GM12878 (cell line): ENCODE results near the gene TMEM63B. TPM values are rescaled to one million over a fixed set of nuclear protein-coding genes. Genes with fewer than 3 reads are reported as not detected.

ENCODE experiments used
- ATAC-seq: fragments of 200-7000 bp; cut with Tn5 transposase; 3 replicates; pipeline ENCODE4 v1.9.1; 2020; ENCODE audit warnings: mild to moderate bottlenecking, moderate library complexity
- BruUV-seq: library from RNA; stranded (reverse); fragments of 400-500 nt; replicated peaks from 2 replicates; lab custom pipeline; 2021; lab: Mats Ljungman, UMichigan
- CTCF ChIA-PET: fragments of 300-600 bp; sonication (Branson Sonifier 250); formaldehyde crosslinking; extraction: SDS; loops from one replicate; lab custom pipeline; 2021; ENCODE audit warnings: inconsistent platforms; lab: Yijun Ruan, JAX
- POLR2A ChIA-PET: fragments of 350-600 bp; formaldehyde crosslinking; extraction: SDS; loops from one replicate; lab custom pipeline; 2021; ENCODE audit warnings: inconsistent platforms; lab: Charles Lee
- RAD21 ChIA-PET: fragments of 300-600 bp; sonication (Branson Sonifier 250); formaldehyde crosslinking; loops from one replicate; lab custom pipeline; 2023; ENCODE audit warnings: antibody characterized with exemption; ENCODE audit not compliant: unreplicated experiment; lab: Charles Lee
- SMC1A ChIA-PET: fragments of 300-600 bp; sonication (Branson Sonifier 250); formaldehyde crosslinking; loops from one replicate; lab custom pipeline; 2023; ENCODE audit not compliant: unreplicated experiment, uncharacterized antibody; lab: Charles Lee
- DNase-seq: peaks from one replicate; pipeline ENCODE4 v3.0.0-alpha.2; 2011; ENCODE audit warnings: low read depth, low spot score
- FAIRE-seq: peaks from 3 replicates; lab custom pipeline; 2011; peaks lifted over from hg19 to GRCh38; lab: Jason Lieb, UNC
- H2AFZ ChIP-seq: 2 replicates; pipeline ENCODE4 v1.6.0; 2011; ENCODE audit warnings: low read depth, low read length, control low read depth; ENCODE audit not compliant: control insufficient read depth
- H3K27ac ChIP-seq: 2 replicates; pipeline ENCODE4 v1.5.1; 2011; ENCODE audit warnings: control low read depth; ENCODE audit not compliant: control insufficient read depth, insufficient read depth
- H3K27me3 ChIP-seq, 2 experiments: replicated peaks in 1 of 2; 2 replicates each; pipeline versions ENCODE4 v1.6.0 to v1.6.1; 2011; ENCODE audit warnings: low read length in 1 of 2; ENCODE audit not compliant: control insufficient read depth in 2 of 2, insufficient read depth in 2 of 2
- H3K36me3 ChIP-seq, 2 experiments: 2 replicates each; pipeline ENCODE4 v1.5.1; 2011; ENCODE audit warnings: low read length in 1 of 2; ENCODE audit not compliant: control insufficient read depth in 2 of 2, insufficient read depth in 2 of 2
- H3K4me1 ChIP-seq: 2 replicates; pipeline ENCODE4 v1.6.1; 2011; ENCODE audit warnings: mild to moderate bottlenecking, low read length, moderate library complexity, mixed read lengths; ENCODE audit not compliant: control insufficient read depth, insufficient read depth
- H3K4me2 ChIP-seq: 2 replicates; pipeline ENCODE4 v1.6.0; 2011; ENCODE audit warnings: control low read depth; ENCODE audit not compliant: control insufficient read depth, insufficient read depth
- H3K4me3 ChIP-seq: fragments of 200-600 bp; sonication (generic); 2 replicates; pipeline ENCODE4 v1.5.1; 2016
- H3K79me2 ChIP-seq: 2 replicates; pipeline ENCODE4 v1.6.0; 2011; ENCODE audit warnings: low read length; ENCODE audit not compliant: control insufficient read depth, insufficient read depth
- H3K9ac ChIP-seq: 2 replicates; pipeline ENCODE4 v1.8.0; 2011; ENCODE audit warnings: low read length, control low read depth, mixed read lengths; ENCODE audit not compliant: control insufficient read depth, insufficient read depth
- H3K9me3 ChIP-seq: replicated peaks from 3 replicates; pipeline ENCODE4 v1.5.1; 2011; ENCODE audit warnings: mild to moderate bottlenecking, low read length; ENCODE audit not compliant: control insufficient read depth, insufficient read depth
- H4K20me1 ChIP-seq: 2 replicates; pipeline ENCODE4 v1.6.0; 2011; ENCODE audit not compliant: control insufficient read depth, insufficient read depth
- ASH2L ChIP-seq: fragments of 300-600, 200-600 bp; sonication (generic); IDR thresholded peaks from 2 replicates; pipeline ENCODE4 v1.6.1; 2017; ENCODE audit warnings: low read depth, mild to moderate bottlenecking, borderline replicate concordance
- HDAC2 ChIP-seq: fragments of 200-600 bp; sonication (generic); IDR thresholded peaks from 2 replicates; pipeline ENCODE4 v1.6.1; 2017
- MEF2A ChIP-seq: IDR thresholded peaks from 2 replicates; pipeline ENCODE4 v1.6.1; 2011; ENCODE audit warnings: low read depth, mild to moderate bottlenecking, low read length, moderate library complexity; ENCODE audit not compliant: insufficient read depth
- NBN ChIP-seq: fragments of 450-650 bp; IDR thresholded peaks from 2 replicates; pipeline ENCODE4 v1.6.1; 2016
- POLR2AphosphoS5 ChIP-seq: IDR thresholded peaks from 2 replicates; pipeline ENCODE4 v1.6.1; 2011; ENCODE audit warnings: mild to moderate bottlenecking, low read length, inconsistent platforms
- RELA ChIP-seq: fragments of 450-650 bp; IDR thresholded peaks from 2 replicates; pipeline ENCODE4 v1.8.0; 2014; ENCODE audit warnings: borderline replicate concordance; ENCODE audit not compliant: partially characterized antibody
- SRF ChIP-seq, 2 experiments: IDR thresholded peaks; 2 replicates each; pipeline ENCODE4 v1.6.1; 2011; ENCODE audit warnings: low read depth in 2 of 2, low read length in 2 of 2, mild to moderate bottlenecking in 1 of 2, moderate library complexity in 1 of 2
- STAT1 ChIP-seq: fragments of 450-650 bp; conservative IDR thresholded peaks from 2 replicates; pipeline ENCODE4 v1.6.1; 2014; ENCODE audit warnings: antibody characterized with exemption, mild to moderate bottlenecking
- WGBS: methylation state at CpG from one replicate; pipeline ENCODE4 v1.1.6; 2016; ENCODE audit warnings: low lambda C conversion rate; ENCODE audit not compliant: insufficient replicate concordance, insufficient coverage; ENCODE audit errors: missing lambda C conversion rate; 5-methylcytosine and 5-hydroxymethylcytosine counted together
- in situ Hi-C: fragments of 300-500 bp; cut with MboI; formaldehyde crosslinking; loops from 9 replicates; pipeline ENCODE4 v1.14.3; 2018; ENCODE audit warnings: mixed read lengths
- intact Hi-C: fragments of 100-400 bp; cut with micrococcal nuclease; formaldehyde crosslinking; loops from one replicate; pipeline ENCODE4 v1.14.2; 2022; ENCODE audit not compliant: unreplicated experiment
- polyA plus RNA-seq, 11 experiments: library from polyadenylated mRNA; depleted of rRNA in 4 of 11; unstranded in 6 of 11; stranded (reverse) in 5 of 11; fragments of >200 nt; fragmentation: Nextera tagmentation in 4 of 11; fragmentation: Illumina TruSeq in 1 of 11; extraction: Ambion mirVana in 4 of 11; extraction: Trizol in 1 of 11; gene quantifications; 1 replicate in 1 of 11; 2 replicates in 10 of 11; pipeline versions ENCODE4 v1.2.1 to v1.2.3, GENCODE V29; 2011 to 2016; ENCODE audit warnings: inconsistent platforms in 2 of 11, missing spikeins in 2 of 11, low read depth in 1 of 11
- total RNA-seq, 4 experiments: library from RNA; depleted of rRNA in 3 of 4; stranded (reverse); fragments of >200 nt in 3 of 4; fragmentation: Illumina TruSeq in 1 of 4; extraction: Trizol in 1 of 4; gene quantifications; 2 replicates each; pipeline versions ENCODE4 v1.2.1 to v1.2.3, GENCODE V29; 2013 to 2021
- TF ChIP-seq, protein P1 (sequence below): fragments of 150-350 bp; IDR thresholded peaks from 2 replicates; pipeline ENCODE4 v1.6.1; 2014; ENCODE audit warnings: mild to moderate bottlenecking, low read depth, low read length

Gene TMEM63B
- total and polyA plus RNA-seq, 10 of the 15 experiments (the other 5 are each of a cell fraction or from before 2014, with no cell fraction given), result 0.09 to 15.0 (median 7.1) TPM; not detected in 1

DNA sequence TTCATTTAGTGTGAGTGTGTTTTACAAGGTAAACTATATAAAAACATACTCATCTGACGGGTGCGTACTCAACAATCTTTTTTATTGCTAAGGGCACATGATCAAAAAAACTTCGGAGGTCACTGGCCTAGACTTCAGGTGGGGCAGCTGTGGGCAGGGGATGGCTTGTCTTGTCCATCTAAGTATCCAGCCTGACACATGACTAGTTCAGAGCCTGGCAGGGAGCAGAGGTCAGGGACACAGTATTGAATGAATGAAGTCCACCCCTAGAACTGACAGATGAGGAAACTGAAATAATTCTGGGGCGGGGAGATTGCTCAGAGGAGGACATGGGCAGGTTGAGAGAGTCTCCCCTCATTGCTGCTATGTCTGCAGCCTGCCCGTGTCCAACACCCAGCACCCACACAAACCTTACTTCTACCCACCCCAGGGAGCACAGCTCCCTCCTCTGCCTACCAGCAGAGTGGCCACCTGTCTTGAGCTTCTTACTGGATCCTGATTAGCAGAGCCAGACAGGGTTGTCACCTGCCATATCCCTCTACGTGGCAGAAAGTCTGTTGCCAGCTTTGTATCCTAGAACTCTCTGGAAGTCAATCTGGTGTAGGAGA lies 49.0 kb upstream of the TMEM63B start:
- Histone ChIP-seq H3K27me3 (no peaks in the 10 kb centered on the region), H3K4me1 (peaks cover 59% of the 10 kb centered on the region), H3K9ac (no peak overlapping the region), H3K4me2 (peak overlapping the region; percentile 69), H3K9me3 (no peaks in the 10 kb centered on the region), H4K20me1 (no peaks in the 10 kb centered on the region), H3K36me3 (no peaks in the 10 kb centered on the region), H3K79me2 (peaks cover 8% of the 10 kb centered on the region), H2AFZ (no peak overlapping the region), H3K4me3 (peak overlapping the region; percentile 39), H3K27ac (no peak overlapping the region)
- TF ChIP-seq, protein P1, sequence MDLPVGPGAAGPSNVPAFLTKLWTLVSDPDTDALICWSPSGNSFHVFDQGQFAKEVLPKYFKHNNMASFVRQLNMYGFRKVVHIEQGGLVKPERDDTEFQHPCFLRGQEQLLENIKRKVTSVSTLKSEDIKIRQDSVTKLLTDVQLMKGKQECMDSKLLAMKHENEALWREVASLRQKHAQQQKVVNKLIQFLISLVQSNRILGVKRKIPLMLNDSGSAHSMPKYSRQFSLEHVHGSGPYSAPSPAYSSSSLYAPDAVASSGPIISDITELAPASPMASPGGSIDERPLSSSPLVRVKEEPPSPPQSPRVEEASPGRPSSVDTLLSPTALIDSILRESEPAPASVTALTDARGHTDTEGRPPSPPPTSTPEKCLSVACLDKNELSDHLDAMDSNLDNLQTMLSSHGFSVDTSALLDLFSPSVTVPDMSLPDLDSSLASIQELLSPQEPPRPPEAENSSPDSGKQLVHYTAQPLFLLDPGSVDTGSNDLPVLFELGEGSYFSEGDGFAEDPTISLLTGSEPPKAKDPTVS, result no peak
- TF ChIP-seq HDAC2 (no peak), ASH2L (no peak), RELA (no peak), SRF (IDR thresholded peaks at IDR 0.05; ENCODE audit: low read depth in 2 of 2, low read length in 2 of 2) (no peak), STAT1 (no peak), NBN (no peak), MEF2A (no peak), POLR2AphosphoS5 (no peak)
- CTCF ChIA-PET, result interaction anchor here (0.6 to 12.9 kb wide), 62 partner anchors 10 to 640 kb away, joined by 3 to 264 read pairs (median 4); partner anchors contain the start of genes GTPBP2, MAD2L1BP, MRPS18A and VEGFA
- no peak for DNase-seq
- WGBS, result 76% methylated on average over 6 of the region's 6 CpGs
- RAD21 ChIA-PET, result interaction anchor here (0.7 to 11.0 kb wide), 36 partner anchors 11 to 503 kb away, joined by 3 to 179 read pairs (median 4); partner anchors contain the start of gene VEGFA
- intact Hi-C loops (loop anchor here (10.0 kb wide), 1 partner anchor 624 kb away; the partner anchor contains the start of gene DLK2), in situ Hi-C loops (loop anchor here (5.0 kb wide), 2 partner anchors 356 to 411 kb away; no protein-coding TSS in a partner anchor)
- no peak for FAIRE-seq
- ATAC-seq, result no peak
- POLR2A ChIA-PET, result interaction anchor here (0.6 to 11.0 kb wide), 11 partner anchors 10 to 410 kb away, joined by 3 to 97 read pairs (median 5); partner anchors contain the start of gene VEGFA
- no TSS peak for BruUV-seq
- SMC1A ChIA-PET, result interaction anchor here (0.6 to 5.8 kb wide), 33 partner anchors 11 to 1422 kb away, joined by 3 to 87 read pairs (median 4); partner anchors contain the start of genes MRPS18A and VEGFA
